Fibroblast of mammary gland (primary cell): ENCODE data around the gene ARHGAP8.

Source experiments
- DNase-seq: peaks from one replicate; pipeline ENCODE4 v3.0.0-alpha.2; 2010; ENCODE audit warnings: low read depth
- H3K4me3 ChIP-seq: 2 replicates; pipeline ENCODE4 v1.5.1; 2011; ENCODE audit warnings: low read depth, mild to moderate bottlenecking, low read length, moderate library complexity; ENCODE audit not compliant: control insufficient read depth
- CTCF ChIP-seq: conservative IDR thresholded peaks from 2 replicates; pipeline ENCODE4 v1.5.1; 2011; ENCODE audit warnings: low read depth, low read length, inconsistent platforms; ENCODE audit not compliant: control insufficient read depth, insufficient read depth

Gene ARHGAP8

GRCh38 chr22:44724416-44724815 is 28.0 kb upstream of the ARHGAP8 start:
- TF ChIP-seq CTCF, result no peak
- H3K4me3 ChIP-seq, result no peak overlapping the region
- DNase-seq, result no peak

- no peak for TF ChIP-seq CTCF
- H3K4me3 ChIP-seq, result no peak overlapping the region
- DNase-seq, result no peak
Measured at GRCh38 chr22:44724859-44725258, 27.5 kb upstream of the ARHGAP8 start.

GRCh38 chr22:44726439-44726838 is 25.9 kb upstream of the ARHGAP8 start:
- H3K4me3 ChIP-seq, result no peak overlapping the region
- no peak for DNase-seq
- no peak for TF ChIP-seq CTCF

- no peak for DNase-seq
- no peak overlapping the region for H3K4me3 ChIP-seq
Measured at GRCh38 chr22:44727148-44727547, 25.2 kb upstream of the ARHGAP8 start.

GRCh38 chr22:44727709-44728108 is 24.7 kb upstream of the ARHGAP8 start:
- no peak overlapping the region for H3K4me3 ChIP-seq
- DNase-seq, result no peak
- no peak for TF ChIP-seq CTCF

More at GRCh38 chr22:44727148-44727547, 25.2 kb upstream of the ARHGAP8 start:
- TF ChIP-seq CTCF, result no peak

- no peak overlapping the region for H3K4me3 ChIP-seq
- TF ChIP-seq CTCF, result no peak
- DNase-seq, result no peak
Measured at GRCh38 chr22:44728761-44729324, 23.5 kb upstream of the ARHGAP8 start.
